ENCODE measurements around the gene SETBP1. TPM values are rescaled to one million over a fixed set of nuclear protein-coding genes. Genes with fewer than 3 reads are reported as not detected.

The SETBP1 gene
- total and polyA plus RNA-seq, 2 of the 13 experiments (the other 11 are each of a cell fraction or from before 2014, with no cell fraction given) = 0.18 to 0.65 TPM

DNA sequence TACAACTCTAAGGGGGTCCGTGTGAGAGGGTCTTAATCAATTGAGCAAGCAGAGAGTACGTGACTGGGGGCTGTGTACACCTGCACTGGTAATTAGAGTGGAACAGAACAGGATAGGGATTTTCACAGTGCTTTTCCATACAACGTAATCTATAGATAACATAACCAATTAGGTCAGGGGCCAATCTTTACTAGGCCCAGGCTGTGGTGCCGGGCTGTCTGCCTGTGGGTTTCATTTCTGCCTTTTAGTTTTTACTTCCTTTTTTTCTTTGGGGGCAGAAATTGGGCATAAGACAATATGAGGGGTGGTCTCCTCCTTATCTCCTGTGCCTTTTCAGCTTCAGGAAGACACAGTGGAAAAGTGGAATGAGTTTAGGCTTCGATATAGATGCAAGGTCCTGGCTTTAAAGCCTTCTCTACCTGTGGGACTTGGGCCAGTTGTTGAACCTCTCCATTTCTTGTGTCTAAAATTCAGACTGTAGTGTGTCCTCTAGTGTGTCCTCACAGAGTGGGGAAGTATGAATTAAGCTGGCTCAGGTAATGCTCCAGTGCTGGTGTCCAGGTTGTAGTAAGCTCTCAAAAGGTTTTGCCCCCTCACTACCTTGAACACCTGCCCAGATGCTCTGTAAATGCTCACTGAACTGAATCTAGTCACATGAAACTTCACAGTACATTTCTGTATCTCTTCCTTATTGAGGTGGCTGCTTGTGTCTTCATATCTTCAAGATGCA is 422.8 kb downstream of the SETBP1 start (continued):
- TF ChIP-seq HNF4G (IDR thresholded peaks at IDR 0.05; ENCODE audit: borderline replicate concordance, low read depth, low read length) = no peak
- no peak for TF ChIP-seq HNF4G (CRISPR knock-in tag; IDR thresholded peaks at IDR 0.05; ENCODE audit: borderline replicate concordance, low read depth)
- TF ChIP-seq ZBTB3 (CRISPR knock-in tag; IDR thresholded peaks at IDR 0.05; ENCODE audit: borderline replicate concordance, low read depth) = no peak
- TF ChIP-seq ZNF558 (CRISPR knock-in tag; IDR thresholded peaks at IDR 0.05; ENCODE audit: borderline replicate concordance) = no peak
- no peak for TF ChIP-seq MLLT10 (CRISPR knock-in tag; IDR thresholded peaks at IDR 0.05)
- TF ChIP-seq, protein P1, sequence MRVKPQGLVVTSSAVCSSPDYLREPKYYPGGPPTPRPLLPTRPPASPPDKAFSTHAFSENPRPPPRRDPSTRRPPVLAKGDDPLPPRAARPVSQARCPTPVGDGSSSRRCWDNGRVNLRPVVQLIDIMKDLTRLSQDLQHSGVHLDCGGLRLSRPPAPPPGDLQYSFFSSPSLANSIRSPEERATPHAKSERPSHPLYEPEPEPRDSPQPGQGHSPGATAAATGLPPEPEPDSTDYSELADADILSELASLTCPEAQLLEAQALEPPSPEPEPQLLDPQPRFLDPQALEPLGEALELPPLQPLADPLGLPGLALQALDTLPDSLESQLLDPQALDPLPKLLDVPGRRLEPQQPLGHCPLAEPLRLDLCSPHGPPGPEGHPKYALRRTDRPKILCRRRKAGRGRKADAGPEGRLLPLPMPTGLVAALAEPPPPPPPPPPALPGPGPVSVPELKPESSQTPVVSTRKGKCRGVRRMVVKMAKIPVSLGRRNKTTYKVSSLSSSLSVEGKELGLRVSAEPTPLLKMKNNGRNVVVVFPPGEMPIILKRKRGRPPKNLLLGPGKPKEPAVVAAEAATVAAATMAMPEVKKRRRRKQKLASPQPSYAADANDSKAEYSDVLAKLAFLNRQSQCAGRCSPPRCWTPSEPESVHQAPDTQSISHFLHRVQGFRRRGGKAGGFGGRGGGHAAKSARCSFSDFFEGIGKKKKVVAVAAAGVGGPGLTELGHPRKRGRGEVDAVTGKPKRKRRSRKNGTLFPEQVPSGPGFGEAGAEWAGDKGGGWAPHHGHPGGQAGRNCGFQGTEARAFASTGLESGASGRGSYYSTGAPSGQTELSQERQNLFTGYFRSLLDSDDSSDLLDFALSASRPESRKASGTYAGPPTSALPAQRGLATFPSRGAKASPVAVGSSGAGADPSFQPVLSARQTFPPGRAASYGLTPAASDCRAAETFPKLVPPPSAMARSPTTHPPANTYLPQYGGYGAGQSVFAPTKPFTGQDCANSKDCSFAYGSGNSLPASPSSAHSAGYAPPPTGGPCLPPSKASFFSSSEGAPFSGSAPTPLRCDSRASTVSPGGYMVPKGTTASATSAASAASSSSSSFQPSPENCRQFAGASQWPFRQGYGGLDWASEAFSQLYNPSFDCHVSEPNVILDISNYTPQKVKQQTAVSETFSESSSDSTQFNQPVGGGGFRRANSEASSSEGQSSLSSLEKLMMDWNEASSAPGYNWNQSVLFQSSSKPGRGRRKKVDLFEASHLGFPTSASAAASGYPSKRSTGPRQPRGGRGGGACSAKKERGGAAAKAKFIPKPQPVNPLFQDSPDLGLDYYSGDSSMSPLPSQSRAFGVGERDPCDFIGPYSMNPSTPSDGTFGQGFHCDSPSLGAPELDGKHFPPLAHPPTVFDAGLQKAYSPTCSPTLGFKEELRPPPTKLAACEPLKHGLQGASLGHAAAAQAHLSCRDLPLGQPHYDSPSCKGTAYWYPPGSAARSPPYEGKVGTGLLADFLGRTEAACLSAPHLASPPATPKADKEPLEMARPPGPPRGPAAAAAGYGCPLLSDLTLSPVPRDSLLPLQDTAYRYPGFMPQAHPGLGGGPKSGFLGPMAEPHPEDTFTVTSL (CRISPR knock-in tag; IDR thresholded peaks at IDR 0.05; ENCODE audit: borderline replicate concordance) = no peak
- TF ChIP-seq NFIB (CRISPR knock-in tag; IDR thresholded peaks at IDR 0.05; ENCODE audit: borderline replicate concordance) = no peak
- TF ChIP-seq, protein P2, sequence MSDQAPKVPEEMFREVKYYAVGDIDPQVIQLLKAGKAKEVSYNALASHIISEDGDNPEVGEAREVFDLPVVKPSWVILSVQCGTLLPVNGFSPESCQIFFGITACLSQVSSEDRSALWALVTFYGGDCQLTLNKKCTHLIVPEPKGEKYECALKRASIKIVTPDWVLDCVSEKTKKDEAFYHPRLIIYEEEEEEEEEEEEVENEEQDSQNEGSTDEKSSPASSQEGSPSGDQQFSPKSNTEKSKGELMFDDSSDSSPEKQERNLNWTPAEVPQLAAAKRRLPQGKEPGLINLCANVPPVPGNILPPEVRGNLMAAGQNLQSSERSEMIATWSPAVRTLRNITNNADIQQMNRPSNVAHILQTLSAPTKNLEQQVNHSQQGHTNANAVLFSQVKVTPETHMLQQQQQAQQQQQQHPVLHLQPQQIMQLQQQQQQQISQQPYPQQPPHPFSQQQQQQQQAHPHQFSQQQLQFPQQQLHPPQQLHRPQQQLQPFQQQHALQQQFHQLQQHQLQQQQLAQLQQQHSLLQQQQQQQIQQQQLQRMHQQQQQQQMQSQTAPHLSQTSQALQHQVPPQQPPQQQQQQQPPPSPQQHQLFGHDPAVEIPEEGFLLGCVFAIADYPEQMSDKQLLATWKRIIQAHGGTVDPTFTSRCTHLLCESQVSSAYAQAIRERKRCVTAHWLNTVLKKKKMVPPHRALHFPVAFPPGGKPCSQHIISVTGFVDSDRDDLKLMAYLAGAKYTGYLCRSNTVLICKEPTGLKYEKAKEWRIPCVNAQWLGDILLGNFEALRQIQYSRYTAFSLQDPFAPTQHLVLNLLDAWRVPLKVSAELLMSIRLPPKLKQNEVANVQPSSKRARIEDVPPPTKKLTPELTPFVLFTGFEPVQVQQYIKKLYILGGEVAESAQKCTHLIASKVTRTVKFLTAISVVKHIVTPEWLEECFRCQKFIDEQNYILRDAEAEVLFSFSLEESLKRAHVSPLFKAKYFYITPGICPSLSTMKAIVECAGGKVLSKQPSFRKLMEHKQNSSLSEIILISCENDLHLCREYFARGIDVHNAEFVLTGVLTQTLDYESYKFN (CRISPR knock-in tag; conservative IDR thresholded peaks at IDR 0.05) = no peak
- no peak for TF ChIP-seq MXD4 (CRISPR knock-in tag; IDR thresholded peaks at IDR 0.05)
- TF ChIP-seq, protein P3, sequence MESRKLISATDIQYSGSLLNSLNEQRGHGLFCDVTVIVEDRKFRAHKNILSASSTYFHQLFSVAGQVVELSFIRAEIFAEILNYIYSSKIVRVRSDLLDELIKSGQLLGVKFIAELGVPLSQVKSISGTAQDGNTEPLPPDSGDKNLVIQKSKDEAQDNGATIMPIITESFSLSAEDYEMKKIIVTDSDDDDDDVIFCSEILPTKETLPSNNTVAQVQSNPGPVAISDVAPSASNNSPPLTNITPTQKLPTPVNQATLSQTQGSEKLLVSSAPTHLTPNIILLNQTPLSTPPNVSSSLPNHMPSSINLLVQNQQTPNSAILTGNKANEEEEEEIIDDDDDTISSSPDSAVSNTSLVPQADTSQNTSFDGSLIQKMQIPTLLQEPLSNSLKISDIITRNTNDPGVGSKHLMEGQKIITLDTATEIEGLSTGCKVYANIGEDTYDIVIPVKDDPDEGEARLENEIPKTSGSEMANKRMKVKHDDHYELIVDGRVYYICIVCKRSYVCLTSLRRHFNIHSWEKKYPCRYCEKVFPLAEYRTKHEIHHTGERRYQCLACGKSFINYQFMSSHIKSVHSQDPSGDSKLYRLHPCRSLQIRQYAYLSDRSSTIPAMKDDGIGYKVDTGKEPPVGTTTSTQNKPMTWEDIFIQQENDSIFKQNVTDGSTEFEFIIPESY (CRISPR knock-in tag; IDR thresholded peaks at IDR 0.05) = no peak
